ENCODE measurements around the gene C10orf53.
A peak's percentile ranks its signal among the peaks of the same experiment; 100 is the strongest.

Gene C10orf53

DNA sequence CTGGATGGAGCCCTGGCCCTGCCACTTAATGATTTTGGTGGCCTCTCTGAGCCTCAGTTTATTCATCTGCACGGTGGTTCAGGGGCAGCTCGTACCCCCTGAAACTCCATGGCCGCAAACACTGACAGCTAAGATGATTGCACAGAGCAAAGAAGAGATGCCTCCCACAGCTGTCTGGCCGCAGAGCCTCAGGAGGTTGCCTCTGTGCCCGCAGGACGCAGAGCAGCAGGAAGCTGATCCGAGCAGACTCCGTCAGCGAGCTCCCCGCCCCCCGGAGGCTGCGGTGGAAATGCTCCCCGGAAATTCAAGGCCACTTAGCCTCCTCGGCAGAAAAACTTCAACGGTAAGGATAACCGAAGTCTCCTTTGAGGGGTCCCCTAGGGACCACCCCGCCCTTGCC lies 30.2 kb upstream of the C10orf53 start:
- Mint-ChIP-seq H3K36me3 (no peaks in the 10 kb centered on the region), H3K9me3 (no peaks in the 10 kb centered on the region), H3K27me3 (peaks cover 17% of the 10 kb centered on the region), H3K4me3 (peak overlapping the region; percentile 7), H3K27ac (no peak overlapping the region), H3K4me1 (peaks cover 14% of the 10 kb centered on the region)
- no peak for DNase-seq (ENCODE audit: low spot score in 2 of 2)
- peak; percentile 37 for ATAC-seq (ENCODE audit: low read depth)

DNA sequence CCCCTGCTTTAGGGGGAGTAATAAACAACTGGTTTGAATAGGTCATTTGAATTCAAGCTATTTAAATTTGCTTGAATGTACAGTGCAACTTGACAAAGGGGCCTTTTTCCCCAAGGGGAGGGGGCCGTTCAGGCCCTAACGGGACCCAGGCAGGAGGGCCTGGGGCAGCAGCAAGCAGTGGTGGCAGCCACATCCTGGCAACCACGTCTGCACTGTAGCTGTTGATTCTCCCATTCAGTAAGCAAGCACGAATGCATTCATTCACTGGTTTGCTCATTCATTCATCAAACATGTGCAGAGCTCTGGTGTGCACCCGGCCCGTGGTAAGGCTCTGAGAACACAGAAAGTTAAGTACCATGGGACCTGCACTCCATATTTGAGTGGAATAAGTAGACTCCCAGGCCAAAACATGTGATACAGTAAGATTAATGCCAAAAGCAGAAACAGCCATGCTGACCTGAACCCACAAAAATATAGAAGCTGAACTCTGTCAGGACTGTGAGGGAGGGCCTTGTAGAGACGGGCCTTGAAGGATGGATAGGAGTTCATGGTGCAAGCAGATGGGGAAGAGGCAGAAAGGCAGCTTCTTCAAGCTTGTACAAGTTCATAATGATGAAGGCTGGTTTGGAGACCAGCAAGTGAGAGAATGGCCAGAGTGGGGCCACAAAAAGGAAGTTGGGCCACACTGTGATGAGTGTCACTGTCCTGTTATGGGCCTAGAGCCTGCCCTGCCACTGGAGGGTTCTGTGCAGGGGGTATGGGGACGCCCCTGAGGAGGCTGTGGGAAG lies 29.3 kb upstream of the C10orf53 start:
- peaks cover 14% of the 10 kb centered on the region for H3K4me1 Mint-ChIP-seq
- no peak for DNase-seq (ENCODE audit: low spot score in 2 of 2)
- no peaks in the 10 kb centered on the region for H3K9me3 Mint-ChIP-seq
- peaks cover 17% of the 10 kb centered on the region for H3K27me3 Mint-ChIP-seq
- H3K36me3 Mint-ChIP-seq, result no peaks in the 10 kb centered on the region
- no peak overlapping the region for H3K27ac Mint-ChIP-seq
- no peak overlapping the region for H3K4me3 Mint-ChIP-seq
- ATAC-seq (ENCODE audit: low read depth), result no peak

GRCh38 chr10:49650724-49651034 lies 28.8 kb upstream of the C10orf53 start:
- ATAC-seq (ENCODE audit: low read depth) (no peak), DNase-seq (ENCODE audit: low spot score in 2 of 2) (no peak)
- Mint-ChIP-seq H3K4me1 (peaks cover 14% of the 10 kb centered on the region), H3K27ac (no peak overlapping the region), H3K4me3 (no peak overlapping the region), H3K27me3 (peaks cover 17% of the 10 kb centered on the region), H3K9me3 (no peaks in the 10 kb centered on the region), H3K36me3 (no peaks in the 10 kb centered on the region)

DNA sequence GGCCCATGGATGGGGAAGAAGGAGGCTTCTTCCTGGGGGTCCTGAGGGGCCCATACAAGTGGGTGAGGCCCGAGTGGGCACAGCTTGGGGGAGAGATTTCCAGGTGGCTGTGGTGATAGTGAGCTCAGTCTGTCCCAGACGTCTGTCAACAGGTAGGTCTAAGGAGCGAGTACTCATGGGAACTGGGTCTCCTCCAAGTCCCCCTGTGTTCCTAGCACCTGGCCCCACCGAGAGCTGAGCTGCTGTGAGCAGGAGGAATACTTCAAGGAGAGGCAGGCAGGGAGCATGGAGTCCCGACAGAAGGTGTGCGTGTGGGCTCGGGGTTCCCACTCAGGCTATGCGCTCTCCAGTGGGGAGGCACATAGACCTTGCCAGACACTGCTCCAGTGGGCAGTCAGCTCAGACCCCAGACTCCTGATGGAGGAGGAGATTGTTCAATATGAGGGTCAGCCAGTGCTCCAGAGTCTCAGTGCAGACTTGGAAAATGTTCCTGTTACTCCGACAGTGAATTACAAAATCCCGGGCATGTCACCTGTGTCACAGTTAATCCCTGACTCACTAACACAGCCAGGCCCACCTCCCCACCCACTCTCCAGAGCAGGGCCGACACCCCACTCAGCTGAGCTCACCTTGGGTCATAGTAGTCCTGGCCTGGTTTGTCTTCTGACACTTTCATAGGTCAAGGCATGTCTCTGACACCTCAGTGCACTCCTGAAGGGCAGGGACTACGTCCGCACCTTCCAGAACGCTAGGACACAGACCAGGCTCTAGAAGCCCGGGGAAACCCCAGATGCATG lies 28.2 kb upstream of the C10orf53 start:
- peaks cover 18% of the 10 kb centered on the region for H3K27me3 Mint-ChIP-seq
- no peak overlapping the region for H3K4me3 Mint-ChIP-seq
- no peaks in the 10 kb centered on the region for H3K36me3 Mint-ChIP-seq
- no peak for ATAC-seq (ENCODE audit: low read depth)
- H3K4me1 Mint-ChIP-seq, result peaks cover 14% of the 10 kb centered on the region
- no peaks in the 10 kb centered on the region for H3K9me3 Mint-ChIP-seq
- no peak overlapping the region for H3K27ac Mint-ChIP-seq
- DNase-seq (ENCODE audit: low spot score in 2 of 2), result no peak

DNA sequence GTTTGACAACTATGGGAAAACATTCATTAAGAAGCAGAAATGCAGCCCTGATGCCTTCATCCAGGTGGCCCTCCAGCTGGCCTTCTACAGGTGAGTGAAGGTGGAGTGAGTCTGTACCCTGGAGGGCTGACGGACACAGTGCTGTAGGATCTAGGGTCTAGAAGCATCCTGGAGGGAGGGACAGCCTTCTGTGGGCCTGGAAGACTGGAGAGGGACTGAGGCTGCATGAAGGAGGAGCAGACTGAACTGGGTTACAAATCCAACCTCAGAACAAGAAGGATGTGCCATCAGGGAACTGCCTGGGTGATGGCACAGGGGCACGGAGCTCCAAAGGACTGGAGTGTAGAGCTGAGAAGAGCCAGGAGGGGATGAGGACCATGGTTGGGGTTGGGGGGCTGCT lies 27.5 kb upstream of the C10orf53 start:
- DNase-seq (ENCODE audit: low spot score in 2 of 2) (no peak), ATAC-seq (ENCODE audit: low read depth) (no peak)
- no peak overlapping the region for H3K4me3 Mint-ChIP-seq

GRCh38 chr10:49652421-49653272 lies 26.8 kb upstream of the C10orf53 start:
- no peaks in the 10 kb centered on the region for H3K9me3 Mint-ChIP-seq
- ATAC-seq (ENCODE audit: low read depth), result no peak

More for the DNA sequence above, 27.5 kb upstream of the C10orf53 start:
- H3K27me3 Mint-ChIP-seq, result peaks cover 24% of the 10 kb centered on the region
- H3K4me1 Mint-ChIP-seq, result peaks cover 14% of the 10 kb centered on the region
- no peak overlapping the region for H3K27ac Mint-ChIP-seq
- no peaks in the 10 kb centered on the region for H3K9me3 Mint-ChIP-seq
- H3K36me3 Mint-ChIP-seq, result no peaks in the 10 kb centered on the region

GRCh38 chr10:49653273-49653929 lies 26.1 kb upstream of the C10orf53 start:
- ATAC-seq (ENCODE audit: low read depth) (no peak), DNase-seq (ENCODE audit: low spot score in 2 of 2) (no peak)
- Mint-ChIP-seq H3K9me3 (no peaks in the 10 kb centered on the region), H3K27me3 (peaks cover 21% of the 10 kb centered on the region), H3K4me1 (peaks cover 14% of the 10 kb centered on the region), H3K27ac (no peak overlapping the region), H3K36me3 (no peaks in the 10 kb centered on the region), H3K4me3 (no peak overlapping the region)

More at GRCh38 chr10:49652421-49653272, 26.8 kb upstream of the C10orf53 start:
- H3K27me3 Mint-ChIP-seq, result peaks cover 22% of the 10 kb centered on the region
- DNase-seq (ENCODE audit: low spot score in 2 of 2), result no peak
- no peaks in the 10 kb centered on the region for H3K36me3 Mint-ChIP-seq
- no peak overlapping the region for H3K27ac Mint-ChIP-seq
- H3K4me1 Mint-ChIP-seq, result peaks cover 14% of the 10 kb centered on the region
- no peak overlapping the region for H3K4me3 Mint-ChIP-seq

DNA sequence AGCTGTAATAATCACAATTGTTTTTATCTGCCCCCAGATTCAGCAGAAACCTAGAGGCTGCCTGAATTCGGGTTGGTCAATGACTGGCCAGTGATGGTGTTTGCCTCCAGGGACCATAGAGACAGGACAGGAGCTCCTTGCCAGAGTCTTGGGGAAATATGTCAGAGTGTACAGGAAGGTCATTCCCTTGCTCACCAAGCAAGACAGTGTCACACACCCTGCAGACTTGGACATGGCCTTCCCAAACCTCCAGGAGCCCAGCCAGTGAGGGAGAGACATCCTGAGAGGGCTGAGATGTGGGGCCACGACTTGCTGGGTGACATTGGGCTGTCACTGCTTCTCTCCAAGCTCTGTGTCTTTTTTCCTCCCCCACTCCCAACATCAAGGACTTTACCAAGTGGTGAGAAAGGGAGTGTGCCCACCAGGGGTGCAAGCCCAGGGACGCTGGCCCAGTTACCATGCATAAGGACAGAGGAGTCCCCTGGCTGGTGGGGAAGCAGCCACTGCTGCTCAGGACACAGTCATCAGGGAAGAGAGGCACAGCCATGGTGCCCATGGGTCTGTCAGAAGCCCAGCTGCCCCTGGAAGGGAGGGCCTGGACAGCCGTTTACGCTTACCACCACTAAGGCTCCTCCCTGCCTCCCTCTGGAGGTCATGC lies 25.3 kb upstream of the C10orf53 start:
- no peak for DNase-seq (ENCODE audit: low spot score in 2 of 2)
- Mint-ChIP-seq H3K27ac (no peak overlapping the region), H3K9me3 (peaks cover 5% of the 10 kb centered on the region), H3K4me3 (no peak overlapping the region), H3K4me1 (peaks cover 11% of the 10 kb centered on the region), H3K36me3 (no peaks in the 10 kb centered on the region), H3K27me3 (peaks cover 19% of the 10 kb centered on the region)
- ATAC-seq (ENCODE audit: low read depth), result no peak

DNA sequence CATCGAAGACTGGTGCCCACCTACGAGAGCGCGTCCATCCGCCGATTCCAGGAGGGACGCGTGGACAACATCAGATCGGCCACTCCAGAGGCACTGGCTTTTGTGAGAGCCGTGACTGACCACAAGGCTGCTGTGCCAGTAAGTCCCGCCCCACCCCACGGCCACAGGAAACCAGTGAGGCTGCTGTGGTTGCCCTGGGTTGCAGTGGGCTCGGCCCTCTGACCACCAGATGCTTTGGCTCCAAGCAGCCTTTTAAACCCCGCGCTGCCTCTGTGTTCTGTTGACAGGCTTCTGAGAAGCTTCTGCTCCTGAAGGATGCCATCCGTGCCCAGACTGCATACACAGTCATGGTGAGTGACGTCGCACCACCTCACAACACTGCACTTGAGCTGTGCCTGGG lies 24.4 kb upstream of the C10orf53 start:
- no peaks in the 10 kb centered on the region for H3K36me3 Mint-ChIP-seq
- no peak for DNase-seq (ENCODE audit: low spot score in 2 of 2)
- no peak for ATAC-seq (ENCODE audit: low read depth)
- peaks cover 19% of the 10 kb centered on the region for H3K27me3 Mint-ChIP-seq
- H3K27ac Mint-ChIP-seq, result no peak overlapping the region
- H3K4me1 Mint-ChIP-seq, result peaks cover 5% of the 10 kb centered on the region
- peaks cover 9% of the 10 kb centered on the region for H3K9me3 Mint-ChIP-seq
- no peak overlapping the region for H3K4me3 Mint-ChIP-seq

DNA sequence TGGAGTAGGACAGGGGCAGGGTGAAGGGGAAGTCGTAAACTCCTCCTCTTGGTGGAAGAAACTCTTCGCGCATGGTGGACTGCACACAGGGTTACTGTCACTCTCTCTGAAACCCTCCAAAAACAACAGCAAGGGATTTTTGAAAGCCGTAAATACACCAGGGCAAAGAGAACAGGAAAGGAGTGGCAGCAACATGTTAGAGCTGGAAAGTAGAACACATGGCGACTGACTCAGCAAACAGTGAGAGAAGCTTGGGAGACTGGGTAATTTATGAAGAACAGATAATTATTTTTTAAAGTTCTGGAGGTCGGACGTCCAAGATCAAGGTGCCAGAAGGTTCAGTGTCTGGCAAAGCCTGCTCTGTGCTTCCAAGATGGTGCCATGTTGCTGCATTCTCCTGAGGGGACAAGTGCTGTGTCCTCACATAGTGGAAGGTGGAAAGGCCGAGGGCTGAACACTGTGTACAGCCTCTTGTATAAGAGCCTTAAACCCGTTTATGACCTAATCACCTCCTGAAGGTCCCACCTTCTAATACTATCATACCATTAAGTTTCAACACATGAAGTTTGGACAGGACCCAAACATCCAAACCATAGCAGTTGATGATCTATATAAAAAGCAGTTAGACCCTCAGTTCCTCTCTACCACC lies 22.5 kb upstream of the C10orf53 start:
- Mint-ChIP-seq H3K4me1 (no peaks in the 10 kb centered on the region), H3K36me3 (no peaks in the 10 kb centered on the region), H3K9me3 (peaks cover 10% of the 10 kb centered on the region), H3K4me3 (no peak overlapping the region), H3K27ac (no peak overlapping the region), H3K27me3 (peaks cover 12% of the 10 kb centered on the region)
- ATAC-seq (ENCODE audit: low read depth) (no peak), DNase-seq (ENCODE audit: low spot score in 2 of 2) (no peak)

GRCh38 chr10:49657606-49658005 lies 21.8 kb upstream of the C10orf53 start:
- ATAC-seq (ENCODE audit: low read depth), result no peak
- H3K9me3 Mint-ChIP-seq, result peaks cover 10% of the 10 kb centered on the region
- H3K36me3 Mint-ChIP-seq, result no peaks in the 10 kb centered on the region
- no peaks in the 10 kb centered on the region for H3K4me1 Mint-ChIP-seq
- H3K4me3 Mint-ChIP-seq, result no peak overlapping the region
- no peak overlapping the region for H3K27ac Mint-ChIP-seq
- H3K27me3 Mint-ChIP-seq, result peaks cover 8% of the 10 kb centered on the region
- DNase-seq (ENCODE audit: low spot score in 2 of 2), result no peak

DNA sequence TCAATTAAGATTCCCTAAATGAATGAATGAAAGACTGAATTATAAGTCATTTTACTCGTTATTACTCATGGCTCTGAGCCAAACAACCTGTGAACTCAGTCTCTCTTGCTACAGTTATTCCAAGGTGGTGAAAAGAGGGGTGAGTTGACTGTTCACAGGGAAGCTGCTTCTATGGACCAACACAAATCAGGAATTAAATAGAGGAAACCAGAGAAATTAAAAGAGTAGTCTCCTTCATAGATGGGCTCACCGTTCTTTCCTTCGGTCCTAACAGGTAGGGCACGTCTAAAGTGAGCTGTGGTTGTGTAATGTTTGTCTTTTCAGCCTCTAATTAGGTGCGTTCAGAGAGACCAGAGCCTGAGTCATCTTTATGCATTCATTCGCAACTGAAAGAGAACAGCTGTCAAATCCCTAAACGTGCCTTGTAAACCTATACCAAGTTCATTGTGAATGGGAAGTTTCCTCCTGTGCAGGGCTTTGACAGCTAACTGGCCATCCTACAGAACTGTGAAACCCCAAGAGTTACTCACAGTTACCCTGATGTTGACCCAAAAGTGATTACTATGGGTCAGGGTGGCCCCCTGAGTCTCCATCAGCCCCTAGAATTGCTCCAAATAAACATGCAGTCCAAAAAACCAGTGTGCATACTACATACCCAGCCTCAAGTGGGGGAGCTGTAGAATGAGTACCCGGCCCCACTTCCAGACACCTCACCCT lies 18.2 kb upstream of the C10orf53 start:
- DNase-seq (ENCODE audit: low spot score in 2 of 2) (no peak), ATAC-seq (ENCODE audit: low read depth) (no peak)
- H3K27me3 Mint-ChIP-seq, result peaks cover 10% of the 10 kb centered on the region
- no peaks in the 10 kb centered on the region for H3K4me1 Mint-ChIP-seq
- no peaks in the 10 kb centered on the region for H3K36me3 Mint-ChIP-seq
- peaks cover 10% of the 10 kb centered on the region for H3K9me3 Mint-ChIP-seq
- no peak overlapping the region for H3K27ac Mint-ChIP-seq
- H3K4me3 Mint-ChIP-seq, result no peak overlapping the region
